Activated CD4-positive, alpha-beta T cell treated with anti-CD3 and anti-CD28 coated beads, Interleukin-2, amount 50 U/mL, for 48 hours (primary cell): ENCODE results near the gene ENPP5.
A peak's percentile ranks its signal among the peaks of the same experiment; 100 is the strongest.
"Not testable (repeated sequence)": the region's sequence is repeated elsewhere in the genome, so short reads cannot be mapped to it uniquely, and the experiment has no call there.

ENCODE experiments used
- DNase-seq, 2 experiments: peaks; one replicate each; pipeline ENCODE4 v3.0.0-alpha.2; 2020

ENPP5 gene

DNA sequence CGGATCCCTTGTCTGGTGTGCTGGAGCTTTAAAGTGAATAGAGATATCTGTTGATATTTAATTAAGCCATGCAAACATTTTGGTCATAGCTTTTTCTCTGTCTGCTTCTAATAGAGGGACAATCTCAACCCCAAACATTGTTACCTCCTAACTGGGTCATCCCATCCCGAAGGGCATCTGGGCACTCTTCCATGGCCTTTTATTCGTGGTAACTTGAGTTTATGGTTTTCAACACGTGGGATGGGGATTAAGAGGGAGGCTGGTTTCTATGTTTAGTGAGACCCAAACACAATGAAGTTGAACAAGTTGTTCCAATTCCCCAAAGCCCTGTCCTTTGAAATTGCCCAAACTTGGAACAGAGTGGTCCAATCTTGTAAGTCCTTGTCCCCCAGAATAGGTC is 1.4 kb upstream of the ENPP5 start:
- DNase-seq = no peak

DNA sequence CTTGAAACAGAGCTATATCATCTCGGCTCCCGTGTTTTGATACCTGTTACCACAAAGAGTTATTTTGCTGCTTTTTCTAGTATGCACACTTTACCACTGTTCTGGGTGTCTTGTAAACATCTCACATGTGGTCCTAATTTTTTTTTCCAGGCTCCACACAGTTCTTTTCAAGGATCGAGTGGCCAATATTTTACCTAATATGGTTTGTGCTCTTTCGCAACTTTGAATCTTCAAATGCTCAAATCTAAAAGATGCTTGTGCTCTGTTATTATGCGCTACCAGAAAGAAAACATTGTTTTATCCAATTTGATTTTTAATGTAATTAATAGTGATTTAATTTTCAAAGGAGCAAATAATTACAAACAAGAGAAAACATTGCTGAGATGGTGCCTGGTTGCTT is 10.7 kb downstream of the ENPP5 start:
- DNase-seq = no peak

DNA sequence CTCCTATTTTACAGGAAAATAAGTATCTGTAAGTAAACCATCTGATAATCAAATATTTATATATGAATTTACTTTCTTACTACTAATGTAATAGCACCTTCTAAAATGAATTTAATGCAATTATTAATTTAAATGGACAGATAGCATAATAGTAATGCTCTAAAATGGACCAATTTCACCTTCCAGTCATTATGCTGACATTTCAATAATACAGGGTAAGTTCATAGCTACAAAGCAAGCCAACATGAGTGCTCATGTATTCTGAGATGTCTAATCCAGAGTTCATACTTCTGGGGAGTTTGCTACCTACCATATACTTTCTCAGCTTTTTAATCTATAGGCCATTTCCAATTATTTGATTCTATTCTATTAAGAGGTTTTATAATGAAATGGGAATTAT is 11.6 kb downstream of the ENPP5 start:
- no peak for DNase-seq

DNA sequence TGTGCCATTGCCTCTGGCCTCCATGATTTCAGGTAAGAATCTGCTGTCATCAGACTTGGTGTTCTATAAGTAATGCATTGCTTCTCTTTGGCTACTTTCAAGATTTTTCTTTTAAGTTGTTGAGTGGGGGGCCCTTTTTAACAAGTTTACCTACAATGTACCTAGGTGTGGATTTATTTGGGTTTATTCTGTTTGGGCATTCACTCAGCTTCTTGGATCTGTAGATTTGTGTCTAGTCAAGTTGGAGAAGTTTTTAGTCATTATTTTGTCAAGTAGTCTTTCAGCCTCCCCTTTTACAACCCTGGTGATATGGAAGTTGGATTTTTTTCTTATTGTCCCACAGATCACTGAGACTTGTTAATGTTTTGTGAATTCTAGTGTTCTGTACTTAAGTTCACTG is 14.1 kb downstream of the ENPP5 start:
- no peak for DNase-seq

DNA sequence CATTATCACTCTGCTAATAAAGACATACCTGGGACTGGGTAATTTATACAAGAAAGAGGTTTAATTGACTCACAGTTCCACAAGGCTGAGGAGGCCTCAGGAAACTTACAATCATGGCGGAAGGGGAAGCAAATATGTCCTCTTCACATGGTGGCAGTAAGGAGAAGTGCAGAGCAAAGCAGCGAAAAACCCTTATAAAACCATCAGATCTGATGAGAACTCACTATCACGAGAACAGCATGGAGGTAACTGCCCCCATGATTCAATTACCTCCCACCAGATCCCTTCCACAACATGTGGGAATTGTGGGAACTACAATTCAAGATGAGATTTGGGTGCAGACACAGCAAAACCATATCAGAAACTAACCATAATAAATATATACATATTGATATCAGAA is 21.7 kb downstream of the ENPP5 start:
- DNase-seq = not testable (repeated sequence)

DNA sequence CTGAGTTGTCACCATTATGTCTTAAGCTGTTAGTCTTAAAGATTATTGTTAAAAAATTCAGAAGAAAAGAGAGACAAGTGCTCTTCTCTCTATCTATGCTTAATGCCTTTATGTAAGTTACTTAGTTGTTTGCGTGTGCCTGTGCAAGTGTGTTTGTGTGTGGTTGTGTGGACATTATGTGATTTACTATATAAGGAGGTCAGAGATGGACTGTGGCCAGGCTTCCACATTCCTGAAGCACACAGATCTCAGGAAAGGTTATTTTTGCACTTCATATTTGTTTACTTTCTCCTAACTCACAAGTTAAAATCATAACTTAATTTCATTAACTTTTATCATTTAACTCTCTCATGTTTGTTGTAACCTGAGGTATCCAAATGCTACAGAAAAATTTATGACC is 26.5 kb downstream of the ENPP5 start:
- no peak for DNase-seq

DNA sequence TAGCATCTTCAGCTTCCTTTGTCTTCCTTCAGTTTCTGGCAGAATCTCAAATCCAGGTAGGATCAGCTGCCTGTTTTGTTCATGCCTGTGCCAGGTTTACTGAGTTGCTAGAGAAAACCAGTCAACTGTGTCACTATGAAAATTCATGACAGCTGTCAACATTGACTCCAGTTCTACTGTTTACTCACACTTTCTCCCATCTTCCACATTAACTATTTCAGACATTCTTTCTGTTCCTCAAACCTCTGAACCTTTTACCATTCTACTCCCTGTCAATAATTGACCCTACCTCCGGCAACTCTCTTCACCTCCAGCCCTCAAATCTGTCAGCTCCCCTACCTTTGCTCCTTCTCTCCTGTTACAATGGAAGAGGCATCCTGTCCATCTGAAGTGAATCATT is 32.5 kb downstream of the ENPP5 start:
- DNase-seq = no peak

DNA sequence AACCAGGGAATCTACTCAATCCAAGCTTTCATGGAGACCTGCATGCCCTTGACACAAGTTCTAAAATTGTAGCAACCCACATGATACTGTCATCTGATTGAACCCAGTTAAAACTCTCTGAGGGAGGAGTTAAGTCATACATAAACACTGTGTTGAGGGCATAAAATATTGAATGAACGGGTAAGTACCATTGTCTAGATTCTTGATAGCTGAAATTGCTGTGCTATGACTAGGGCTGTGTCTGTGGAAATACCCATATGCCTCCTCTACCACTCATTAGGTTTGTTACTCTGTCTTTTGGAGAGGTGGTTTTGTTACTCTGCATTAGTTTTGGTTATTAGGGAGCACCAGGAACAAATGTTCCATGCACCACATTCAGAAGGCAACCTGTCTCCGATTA is 33.4 kb downstream of the ENPP5 start:
- no peak for DNase-seq

DNA sequence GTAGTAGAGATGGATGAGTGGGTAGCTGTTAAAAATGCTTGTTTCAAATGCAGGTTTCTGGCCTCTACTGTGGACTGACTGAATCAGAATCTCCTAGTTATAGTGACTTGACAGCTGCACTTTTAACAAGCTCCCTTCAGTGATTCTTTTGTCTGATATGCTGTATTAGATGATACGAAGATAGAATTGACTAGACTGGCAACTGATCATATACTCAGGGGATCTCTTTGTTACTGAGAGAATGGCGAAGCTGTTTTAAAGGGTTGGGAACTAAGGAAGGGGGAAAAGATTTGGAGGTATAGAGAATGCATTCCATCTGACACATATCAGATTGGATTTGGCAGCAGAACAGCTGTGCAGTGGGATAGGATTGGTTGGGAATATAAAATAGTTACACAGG is 33.9 kb downstream of the ENPP5 start:
- DNase-seq = no peak

DNA sequence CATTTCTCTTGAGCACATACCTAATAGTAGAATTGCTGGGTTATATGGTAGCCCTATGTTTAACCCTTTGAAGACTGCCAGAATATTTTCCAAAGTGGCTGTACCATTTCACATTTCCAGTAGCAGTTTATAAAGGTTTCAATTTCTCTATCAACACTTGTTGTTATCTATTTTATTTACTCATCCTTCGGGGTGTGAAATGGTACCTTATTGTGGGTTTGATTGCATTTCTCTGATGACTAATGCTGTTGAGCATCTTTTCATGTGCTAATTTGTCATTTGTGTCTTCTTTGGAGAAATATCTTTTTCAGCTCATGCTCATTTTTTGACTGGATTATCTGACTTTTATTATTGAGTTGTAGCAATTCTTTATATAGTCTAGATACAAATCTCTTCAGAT is 35.6 kb downstream of the ENPP5 start:
- no peak for DNase-seq

DNA sequence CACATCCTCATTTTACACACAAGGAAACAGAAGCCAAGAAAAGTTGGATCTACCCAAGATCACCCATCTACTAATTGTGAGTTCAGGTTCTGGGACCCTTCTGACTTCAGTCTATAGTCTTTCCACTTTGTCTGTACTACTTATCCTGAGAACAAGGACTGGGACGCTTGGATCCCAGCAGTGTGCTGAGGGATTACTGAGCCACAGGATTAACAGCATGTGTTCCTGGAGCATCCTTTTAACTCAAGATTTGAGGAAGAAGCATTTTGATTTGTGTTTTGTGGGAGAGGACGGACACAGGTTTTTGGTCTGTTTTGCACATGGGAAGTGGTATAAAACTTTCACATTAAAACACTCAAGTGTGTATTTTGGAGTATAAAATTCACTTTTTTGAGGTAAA is 36.6 kb downstream of the ENPP5 start:
- no peak for DNase-seq

DNA sequence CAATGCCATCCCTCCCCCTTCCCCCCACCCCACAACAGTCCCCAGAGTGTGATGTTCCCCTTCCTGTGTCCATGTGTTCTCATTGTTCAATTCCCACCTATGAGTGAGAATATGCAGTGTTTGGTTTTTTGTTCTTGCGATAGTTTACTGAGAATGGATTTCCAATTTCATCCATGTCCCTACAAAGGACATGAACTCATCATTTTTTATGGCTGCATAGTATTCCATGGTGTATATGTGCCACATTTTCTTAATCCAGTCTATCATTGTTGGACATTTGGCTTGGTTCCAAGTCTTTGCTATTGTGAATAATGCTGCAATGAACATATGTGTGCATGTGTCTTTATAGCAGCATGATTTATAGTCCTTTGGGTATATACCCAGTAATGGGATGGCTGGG is 39.5 kb downstream of the ENPP5 start:
- not testable (repeated sequence) for DNase-seq

DNA sequence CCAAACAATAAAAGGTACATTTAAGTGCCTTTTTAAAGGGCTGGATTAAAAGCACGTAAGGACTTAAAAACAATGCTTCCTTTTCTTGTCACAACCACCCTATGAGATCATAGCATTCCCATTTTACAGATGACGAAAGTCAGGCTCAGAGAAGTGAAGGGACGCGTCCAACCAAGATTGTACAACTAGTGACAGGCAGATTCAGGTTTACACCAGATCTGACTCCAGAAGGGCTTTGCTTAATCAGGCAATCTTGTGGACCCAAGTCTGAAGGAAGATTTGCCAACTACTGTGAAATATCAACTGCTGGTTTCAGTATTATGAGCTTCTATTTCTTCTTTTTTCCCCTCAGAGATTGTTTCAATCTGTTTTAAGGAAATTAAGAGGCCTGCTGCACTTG is 40.1 kb downstream of the ENPP5 start:
- no peak for DNase-seq

DNA sequence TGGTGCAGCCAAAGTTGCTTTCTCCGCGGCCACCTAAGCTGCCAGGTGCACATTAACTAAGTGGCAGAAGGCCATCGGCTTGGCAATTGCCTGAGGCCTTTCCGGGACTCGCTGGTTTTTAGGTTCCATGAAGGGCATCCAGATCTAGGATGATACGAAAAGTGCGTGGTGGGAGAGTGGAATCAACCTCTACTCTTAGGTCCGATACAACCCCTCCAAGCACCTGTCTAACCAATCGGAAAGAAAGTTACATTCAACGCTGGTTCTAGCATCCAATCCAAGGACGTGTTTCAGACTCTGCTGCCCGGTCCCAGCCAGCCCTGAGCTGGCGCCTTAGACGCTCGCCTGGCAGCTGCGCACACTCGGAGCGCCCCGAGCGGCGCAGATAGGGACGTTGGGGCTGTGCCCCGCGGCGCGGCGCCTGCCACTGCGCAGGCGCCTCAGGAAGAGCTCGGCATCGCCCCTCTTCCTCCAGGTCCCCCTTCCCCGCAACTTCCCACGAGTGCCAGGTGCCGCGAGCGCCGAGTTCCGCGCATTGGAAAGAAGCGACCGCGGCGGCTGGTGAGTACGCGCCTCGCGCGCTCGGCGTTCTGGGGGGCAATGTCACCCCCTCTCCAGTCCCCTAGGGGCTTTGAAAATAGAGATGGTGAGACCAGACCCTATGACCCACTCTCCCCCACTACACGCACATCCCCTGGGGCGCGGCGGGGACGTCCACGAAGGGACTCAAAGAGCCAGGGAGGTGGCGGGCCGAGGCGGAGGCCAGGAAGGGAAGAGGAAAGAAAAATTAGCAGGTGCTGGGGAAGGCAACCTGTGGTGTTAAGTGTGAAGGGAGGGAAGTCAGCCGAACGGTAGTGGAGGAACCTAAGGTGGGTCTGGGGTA is 40.9 kb downstream of the ENPP5 start, which contains the start of gene ENPP4:
TSS of gene ENPP4 (plus strand) at position 361 of the 883 bp plus-strand sequence. CDS start 9,595 bp downstream, outside the sequence.
- DNase-seq = peak; percentile 86 to 91

DNA sequence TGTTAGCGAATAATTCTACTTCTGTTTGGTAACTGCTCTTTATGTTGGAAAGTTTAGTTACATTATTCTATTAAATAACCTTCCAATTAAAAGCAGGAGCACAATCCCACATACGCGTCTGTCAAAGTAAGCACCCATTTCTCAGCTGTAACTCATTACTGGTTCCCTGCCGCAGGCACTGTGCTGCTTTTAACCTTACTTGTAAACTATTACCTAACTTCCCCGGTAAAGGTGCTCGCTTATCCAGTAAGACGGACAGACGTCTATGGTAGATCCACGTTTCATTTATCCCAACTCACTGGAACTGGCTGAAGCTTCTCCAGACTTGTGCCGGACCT is 41.5 kb downstream of the ENPP5 start:
- no peak for DNase-seq

DNA sequence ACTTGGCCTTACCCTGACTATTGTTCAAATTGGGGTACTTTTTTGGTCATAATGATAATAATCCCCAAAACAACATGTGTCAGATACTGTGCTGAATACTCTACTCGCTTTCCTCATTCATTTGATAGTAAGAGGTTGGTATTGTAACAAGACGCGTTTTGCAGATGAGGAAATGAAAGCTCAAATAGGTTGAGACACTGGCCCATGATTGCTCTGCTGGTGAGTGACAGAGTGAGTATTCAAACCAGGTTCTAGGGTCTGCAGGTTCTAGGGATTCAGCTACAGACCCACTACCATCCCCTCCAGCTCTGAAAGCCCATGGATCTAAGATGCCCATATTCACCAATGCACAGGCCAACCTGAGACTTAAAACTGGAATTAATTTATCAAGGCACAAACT is 42.3 kb downstream of the ENPP5 start:
- DNase-seq = no peak

DNA sequence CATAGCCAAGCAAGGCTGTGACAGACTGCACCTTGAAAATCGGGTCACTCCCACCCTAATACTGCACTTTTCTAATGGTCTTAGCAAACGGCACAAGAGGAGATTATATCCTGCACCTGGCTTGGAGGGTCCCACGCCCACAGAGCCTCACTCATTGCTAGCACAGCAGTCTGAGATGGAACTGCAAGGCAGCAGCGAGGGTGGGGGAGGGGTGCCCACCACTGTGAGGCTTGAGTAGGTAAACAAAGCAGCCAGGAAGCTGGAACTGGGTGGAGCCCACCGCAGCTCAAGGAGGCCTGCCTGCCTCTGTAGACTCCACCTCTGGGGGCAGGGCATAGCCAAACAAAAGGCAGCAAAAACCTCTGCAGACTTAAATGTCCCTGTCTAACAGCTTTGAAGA is 51.1 kb downstream of the ENPP5 start:
- not testable (repeated sequence) for DNase-seq

DNA sequence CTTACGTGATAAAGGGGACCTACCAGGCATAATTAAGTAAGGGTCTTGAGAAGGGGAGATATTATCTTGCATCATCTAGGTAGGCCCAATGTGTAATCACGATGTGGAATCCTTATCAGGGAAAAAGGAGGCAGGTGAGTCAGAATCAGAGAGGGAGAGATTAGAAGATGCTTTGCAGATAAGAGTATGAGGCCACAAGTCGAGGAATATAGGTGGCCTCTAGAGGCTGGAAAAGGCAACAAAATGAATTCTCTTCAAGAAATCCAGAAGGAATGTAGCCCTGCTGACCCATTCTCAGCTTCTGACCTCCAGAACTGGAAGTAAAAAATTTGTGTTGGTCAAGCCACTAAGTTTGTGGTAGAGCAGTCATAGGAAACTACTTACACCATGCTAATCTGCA is 51.9 kb downstream of the ENPP5 start:
- no peak for DNase-seq

DNA sequence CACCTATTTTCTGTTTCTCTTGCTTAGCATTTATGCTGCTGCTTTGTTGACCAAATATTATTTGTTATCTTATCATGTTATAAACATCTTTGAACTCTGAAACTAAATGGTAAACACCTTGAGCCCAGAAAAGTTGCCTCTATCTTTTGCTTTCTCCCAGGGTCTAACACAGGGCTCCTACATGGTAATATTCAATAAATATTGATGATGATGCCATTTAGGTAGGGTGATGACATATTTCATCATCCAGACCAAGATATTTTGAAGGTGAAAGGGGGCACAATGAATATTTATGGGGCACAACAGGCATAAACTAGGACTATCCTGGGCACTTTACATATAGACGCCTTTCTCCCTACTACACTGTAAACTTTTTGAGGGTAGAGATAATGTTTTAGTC is 52.6 kb downstream of the ENPP5 start:
- no peak for DNase-seq

DNA sequence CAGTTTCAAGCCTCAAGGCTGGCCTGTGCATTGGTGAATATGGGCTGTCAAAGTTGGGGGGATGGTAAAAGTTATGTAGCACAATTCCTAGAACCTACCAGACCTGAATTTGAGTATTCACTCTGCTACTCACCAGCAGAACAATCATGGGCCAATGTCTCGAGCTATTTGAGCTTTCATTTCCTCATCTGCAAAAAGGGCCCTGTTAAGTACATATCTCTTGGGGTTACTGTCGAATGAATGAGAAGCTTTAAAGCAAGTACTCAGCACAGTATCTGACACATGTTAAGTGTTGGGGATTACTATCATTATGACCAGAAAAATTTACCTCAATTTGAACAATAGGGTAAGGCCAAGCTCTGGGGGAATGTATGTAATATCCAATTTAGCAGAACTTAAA is 54.5 kb downstream of the ENPP5 start:
- DNase-seq = no peak

DNA sequence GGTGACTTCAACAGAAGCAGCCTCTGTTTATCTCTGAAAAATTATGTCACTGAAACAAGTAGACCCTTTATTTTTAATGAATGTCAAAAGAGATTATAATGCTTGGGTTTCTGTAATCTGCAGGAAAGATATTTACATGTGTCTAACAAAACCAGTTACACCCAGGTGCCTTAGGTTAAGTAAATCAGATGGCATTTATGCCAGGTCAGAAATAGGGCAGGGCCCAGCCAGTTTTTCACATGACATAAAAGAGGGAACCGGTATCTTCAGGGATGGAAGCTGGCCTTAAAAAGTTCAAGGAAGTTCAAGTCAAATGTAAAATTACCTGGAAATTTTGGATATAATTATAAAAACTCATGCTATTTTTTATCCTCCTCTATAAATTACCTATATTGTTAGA is 55.1 kb downstream of the ENPP5 start:
- DNase-seq = no peak

DNA sequence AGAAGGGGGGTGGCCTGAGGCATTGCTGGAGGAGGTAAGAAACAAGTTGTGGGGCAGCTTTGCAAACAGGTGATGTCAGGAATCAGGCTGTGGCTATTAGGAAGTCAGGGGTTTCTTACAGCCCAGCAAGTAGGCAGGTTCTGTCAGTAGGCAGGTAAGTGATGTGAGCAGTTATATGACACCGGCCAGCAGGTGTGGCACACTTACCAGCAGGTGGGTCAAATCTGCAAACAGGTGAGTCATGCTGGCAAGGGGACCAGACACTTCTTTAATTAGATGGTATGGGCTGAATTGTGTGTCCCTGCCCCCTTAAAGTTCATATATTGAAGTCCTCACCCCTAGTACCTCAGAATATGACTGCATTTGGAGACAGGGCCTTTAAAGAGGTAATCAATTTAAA is 57.4 kb downstream of the ENPP5 start:
- no peak for DNase-seq
